ENCODE data around the gene IGF2R.

DNA sequence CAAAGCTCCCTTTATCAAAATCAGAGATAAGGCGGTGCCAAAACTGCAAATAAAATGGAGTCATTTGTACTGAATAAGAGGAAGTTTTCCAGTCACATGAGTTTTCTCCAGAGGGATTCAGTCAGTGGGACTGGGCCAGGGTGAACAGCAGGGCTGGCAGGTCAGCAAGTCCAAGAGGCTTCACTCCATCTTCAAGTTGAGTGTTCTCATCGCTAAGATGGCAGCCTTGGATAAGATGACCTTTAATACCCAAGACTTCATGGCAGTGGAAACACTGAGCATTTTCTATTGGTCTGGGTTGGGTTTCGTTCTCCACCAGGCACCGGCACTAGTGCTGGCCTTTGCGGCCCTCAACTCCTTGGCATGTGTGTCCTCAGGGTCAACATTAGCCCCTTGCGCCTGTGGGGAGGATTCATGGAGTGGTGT lies 29.3 kb upstream of the IGF2R start:
- no peak for TF ChIP-seq CTCF (IDR thresholded peaks at IDR 0.05)
- TF ChIP-seq POLR2A (IDR thresholded peaks at IDR 0.05): no peak
- no peak for TF ChIP-seq POLR2AphosphoS5 (IDR thresholded peaks at IDR 0.05)

Measured in breast epithelium (tissue), 3 donors.